H9 (cell line): ENCODE measurements around the gene AKR1E2. TPM values are rescaled to one million over a fixed set of nuclear protein-coding genes. Genes with fewer than 3 reads are reported as not detected.

Experiments
- DNase-seq: peaks from one replicate; pipeline ENCODE4 v3.0.0-alpha.2; 2017
- H2AFZ ChIP-seq: one replicate; pipeline ENCODE4 v1.6.1; 2013; ENCODE audit warnings: mild to moderate bottlenecking, low read length, control low read depth, moderate library complexity
- H2AK5ac ChIP-seq: 2 replicates; pipeline ENCODE4 v1.6.1; 2013; ENCODE audit warnings: low read length, control low read depth, mixed read lengths; ENCODE audit not compliant: insufficient read length
- H2BK120ac ChIP-seq: one replicate; pipeline ENCODE4 v1.6.1; 2013; ENCODE audit warnings: low read depth, mild to moderate bottlenecking, low read length, control low read depth, inconsistent platforms; ENCODE audit not compliant: poor library complexity, severe bottlenecking
- H2BK12ac ChIP-seq: 2 replicates; pipeline ENCODE4 v1.6.1; 2013; ENCODE audit warnings: low read length, control low read depth, mixed read lengths, low read depth; ENCODE audit not compliant: insufficient read length
- H2BK15ac ChIP-seq: 2 replicates; pipeline ENCODE4 v1.6.1; 2013; ENCODE audit warnings: low read depth, low read length, control low read depth
- H2BK20ac ChIP-seq: one replicate; pipeline ENCODE4 v1.6.1; 2013; ENCODE audit warnings: low read depth, mild to moderate bottlenecking, low read length, control low read depth, inconsistent platforms; ENCODE audit not compliant: poor library complexity, severe bottlenecking
- H2BK5ac ChIP-seq: 2 replicates; pipeline ENCODE4 v1.6.1; 2013; ENCODE audit warnings: low read length, control low read depth, mixed read lengths; ENCODE audit not compliant: insufficient read length
- H3K14ac ChIP-seq: 2 replicates; pipeline ENCODE4 v1.6.1; 2013; ENCODE audit warnings: low read length, control low read depth; ENCODE audit not compliant: insufficient read depth
- H3K18ac ChIP-seq: 2 replicates; pipeline ENCODE4 v1.6.1; 2013; ENCODE audit warnings: low read depth, mild to moderate bottlenecking, mixed read lengths, low read length, control low read depth; ENCODE audit not compliant: insufficient read length
- H3K23ac ChIP-seq: 2 replicates; pipeline ENCODE4 v1.6.1; 2013; ENCODE audit warnings: low read length, control low read depth, mixed read lengths, low read depth; ENCODE audit not compliant: insufficient read length
- H3K23me2 ChIP-seq: 2 replicates; pipeline ENCODE4 v1.6.1; 2013; ENCODE audit warnings: low read depth, mild to moderate bottlenecking, mixed read lengths, low read length, control low read depth; ENCODE audit not compliant: insufficient read length, poor library complexity, severe bottlenecking
- H3K27ac ChIP-seq: 2 replicates; pipeline ENCODE4 v1.5.1; 2013; ENCODE audit warnings: low read length, control low read depth, mixed read lengths, low read depth; ENCODE audit not compliant: insufficient read length
- H3K27me3 ChIP-seq: 2 replicates; pipeline ENCODE4 v1.6.1; 2013; ENCODE audit warnings: low read length, control low read depth, inconsistent platforms; ENCODE audit not compliant: insufficient read depth
- H3K4ac ChIP-seq: 2 replicates; pipeline ENCODE4 v1.6.1; 2013; ENCODE audit warnings: low read depth, mild to moderate bottlenecking, control low read depth, inconsistent platforms, low read length, moderate library complexity
- H3K4me1 ChIP-seq: 2 replicates; pipeline ENCODE4 v1.6.1; 2013; ENCODE audit warnings: low read length, control low read depth, inconsistent platforms; ENCODE audit not compliant: insufficient read depth
- H3K4me2 ChIP-seq: 2 replicates; pipeline ENCODE4 v1.6.1; 2013; ENCODE audit warnings: low read length, control low read depth, mixed read lengths; ENCODE audit not compliant: insufficient read length, insufficient read depth
- H3K56ac ChIP-seq: 2 replicates; pipeline ENCODE4 v1.6.1; 2013; ENCODE audit warnings: low read depth, mild to moderate bottlenecking, mixed read lengths, low read length, control low read depth; ENCODE audit not compliant: insufficient read length
- H3K79me1 ChIP-seq: 2 replicates; pipeline ENCODE4 v1.6.1; 2013; ENCODE audit warnings: low read depth, mild to moderate bottlenecking, moderate library complexity, low read length, control low read depth, inconsistent platforms; ENCODE audit not compliant: insufficient read depth, poor library complexity, severe bottlenecking
- H3K79me2 ChIP-seq: 2 replicates; pipeline ENCODE4 v1.6.1; 2013; ENCODE audit warnings: low read length, control low read depth, inconsistent platforms; ENCODE audit not compliant: insufficient read depth
- H3K9ac ChIP-seq: 2 replicates; pipeline ENCODE4 v1.6.1; 2013; ENCODE audit warnings: low read length, control low read depth, mixed read lengths; ENCODE audit not compliant: insufficient read length; ENCODE audit errors: extremely low read depth
- H3K9me3 ChIP-seq: one replicate; pipeline ENCODE4 v1.6.1; 2013; ENCODE audit warnings: low read depth, low read length, inconsistent platforms; ENCODE audit not compliant: control insufficient read depth
- H3T11ph ChIP-seq: one replicate; pipeline ENCODE4 v1.6.1; 2013; ENCODE audit warnings: mild to moderate bottlenecking, low read length, control low read depth, inconsistent platforms
- H4K20me1 ChIP-seq: one replicate; pipeline ENCODE4 v1.6.1; 2013; ENCODE audit not compliant: control insufficient read depth, insufficient read length, insufficient read depth
- H4K5ac ChIP-seq: 2 replicates; pipeline ENCODE4 v1.6.1; 2013; ENCODE audit warnings: low read depth, mild to moderate bottlenecking, mixed read lengths, low read length, control low read depth; ENCODE audit not compliant: insufficient read length
- H4K8ac ChIP-seq: replicated peaks from 2 replicates; pipeline ENCODE4 v1.6.1; 2013; ENCODE audit warnings: low read length, control low read depth, mixed read lengths, low read depth; ENCODE audit not compliant: insufficient read length
- H4K91ac ChIP-seq: 2 replicates; pipeline ENCODE4 v1.6.1; 2013; ENCODE audit warnings: low read depth, mild to moderate bottlenecking, moderate library complexity, mixed read lengths, low read length, control low read depth; ENCODE audit not compliant: insufficient read length
- H3K27ac Mint-ChIP-seq, 3 experiments: 2 replicates in 2 of 3; 3 replicates in 1 of 3; pipeline ENCODE4 v1.8.0; 2020 to 2021; ENCODE audit warnings: mixed read lengths in 3 of 3, mild to moderate bottlenecking in 1 of 3, moderate library complexity in 1 of 3
- H3K27me3 Mint-ChIP-seq: 2 replicates; pipeline ENCODE4 v1.8.0; 2021; ENCODE audit warnings: low read depth, mild to moderate bottlenecking, moderate library complexity, mixed read lengths
- H3K36me3 Mint-ChIP-seq, 3 experiments: 2 replicates in 2 of 3; 3 replicates in 1 of 3; pipeline ENCODE4 v1.8.0; 2020 to 2021; ENCODE audit warnings: low read depth in 3 of 3, mixed read lengths in 3 of 3; ENCODE audit not compliant: insufficient read depth in 1 of 3
- H3K4me1 Mint-ChIP-seq, 2 experiments: 2 replicates each; pipeline ENCODE4 v1.8.0; 2020; ENCODE audit warnings: mixed read lengths in 2 of 2
- H3K4me3 Mint-ChIP-seq, 2 experiments: 2 replicates in 1 of 2; 3 replicates in 1 of 2; pipeline ENCODE4 v1.8.0; 2020 to 2021; ENCODE audit warnings: mild to moderate bottlenecking in 2 of 2, mixed read lengths in 2 of 2, moderate library complexity in 1 of 2
- H3K9me3 Mint-ChIP-seq, 2 experiments: 2 replicates in 1 of 2; 3 replicates in 1 of 2; pipeline ENCODE4 v1.8.0; 2020; ENCODE audit warnings: mild to moderate bottlenecking in 2 of 2, mixed read lengths in 2 of 2, moderate library complexity in 1 of 2
- CTCF ChIP-seq: fragments of 200-600 bp; sonication (generic); conservative IDR thresholded peaks from 3 replicates; pipeline ENCODE4 v1.8.0; 2021; ENCODE audit warnings: antibody characterized with exemption, mild to moderate bottlenecking
- WGBS: extraction: QIAGEN DNeasy Blood & Tissue Kit; methylation state at CpG from one replicate; pipeline ENCODE4 v1.1.7; 2013; ENCODE audit warnings: missing lambda C conversion rate, low lambda C conversion rate, mixed read lengths; ENCODE audit not compliant: insufficient read length; ENCODE audit errors: extremely low coverage; 5-methylcytosine and 5-hydroxymethylcytosine counted together
- total RNA-seq: library from RNA; stranded (reverse); gene quantifications from 2 replicates; pipeline ENCODE4 v1.2.1, GENCODE V29; 2021

Gene AKR1E2
- total RNA-seq, 1 experiment from 2014 or later, result 2.2 TPM

- Histone ChIP-seq H2AFZ (no peak overlapping the region), H3K18ac (no peak overlapping the region), H3K23me2 (no peaks in the 10 kb centered on the region), H3K4me2 (no peak overlapping the region), H3T11ph (no peak overlapping the region), H3K4ac (no peak overlapping the region), H2BK15ac (no peak overlapping the region), H2BK12ac (no peak overlapping the region), H3K79me2 (no peaks in the 10 kb centered on the region), H3K27ac (no peak overlapping the region), H2AK5ac (no peak overlapping the region), H3K56ac (no peak overlapping the region), H3K4me1 (no peaks in the 10 kb centered on the region), H3K27me3 (no peaks in the 10 kb centered on the region), H2BK5ac (no peak overlapping the region), H3K9me3 (no peaks in the 10 kb centered on the region), H4K20me1 (no peaks in the 10 kb centered on the region), H3K14ac (no peak overlapping the region), H4K8ac (no peak overlapping the region), H3K9ac (no peak overlapping the region), H2BK20ac (no peak overlapping the region), H4K91ac (no peak overlapping the region), H3K79me1 (no peaks in the 10 kb centered on the region), H4K5ac (no peak overlapping the region), H3K23ac (no peak overlapping the region), H2BK120ac (no peak overlapping the region)
- peaks cover 2 to 50% of the 10 kb centered on the region in 2 experiments; a peak in 3 of 5 replicates for H3K9me3 Mint-ChIP-seq
- no peak overlapping the region for H3K27ac Mint-ChIP-seq
- no peak for DNase-seq
- no peak overlapping the region for H3K4me3 Mint-ChIP-seq
- WGBS, result no CpG with 5 or more reads among the region's 7 CpGs
- H3K27me3 Mint-ChIP-seq, result no peaks in the 10 kb centered on the region
- peaks cover 0 to 6% (median 0%) of the 10 kb centered on the region in 3 experiments; a peak in 4 of 7 replicates for H3K36me3 Mint-ChIP-seq
- TF ChIP-seq CTCF, result no peak
- H3K4me1 Mint-ChIP-seq, result peaks cover 8% of the 10 kb centered on the region in 2 experiments
These were observed 24.4 kb downstream of the AKR1E2 start for GRCh38 chr10:4850397-4850796.
